SH-SY5Y (cell line): ENCODE measurements around the gene FOXS1.

ENCODE experiments used
- GATA2 ChIP-seq: IDR thresholded peaks from 2 replicates; pipeline ENCODE4 v1.6.1; 2011; ENCODE audit warnings: mild to moderate bottlenecking, low read depth, low read length
- GATA3 ChIP-seq: IDR thresholded peaks from 2 replicates; pipeline ENCODE4 v1.6.1; 2011; ENCODE audit warnings: low read depth, mild to moderate bottlenecking, low read length, moderate library complexity

DNA sequence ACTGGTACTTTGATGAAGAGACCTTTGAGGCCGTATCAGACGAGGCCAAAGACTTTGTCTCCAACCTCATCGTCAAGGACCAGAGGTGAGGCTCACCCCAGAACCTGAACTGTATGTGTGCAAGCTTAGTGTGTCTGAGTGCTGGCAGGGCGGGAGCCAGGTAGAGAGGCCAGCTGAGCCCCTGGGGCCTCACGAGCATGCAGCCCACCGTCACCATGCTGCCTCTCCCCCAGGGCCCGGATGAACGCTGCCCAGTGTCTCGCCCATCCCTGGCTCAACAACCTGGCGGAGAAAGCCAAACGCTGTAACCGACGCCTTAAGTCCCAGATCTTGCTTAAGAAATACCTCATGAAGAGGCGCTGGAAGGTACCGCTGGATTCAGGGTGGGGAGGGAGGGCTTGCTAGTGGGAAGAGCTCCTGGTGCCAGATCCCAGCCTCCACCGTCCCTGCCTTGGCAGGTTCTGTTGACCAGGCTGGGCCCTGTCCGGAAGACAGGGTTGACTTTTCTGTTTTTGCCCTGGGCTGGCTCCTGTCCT, 13.6 kb downstream of the FOXS1 start:
- TF ChIP-seq GATA2, result no peak
- TF ChIP-seq GATA3, result no peak
